H1 (cell line): ENCODE results near the gene CASKIN2. TPM values are rescaled to one million over a fixed set of nuclear protein-coding genes. Genes with fewer than 3 reads are reported as not detected.

Source experiments
- CTCF ChIA-PET: fragments of 300-600 bp; sonication (Branson Sonifier 250); formaldehyde crosslinking; loops from one replicate; lab custom pipeline; 2021; ENCODE audit not compliant: partially characterized antibody; lab: Charles Lee
- POLR2A ChIA-PET: fragments of 300-600 bp; sonication (Branson Sonifier 250); formaldehyde crosslinking; loops from one replicate; lab custom pipeline; 2021; ENCODE audit warnings: inconsistent platforms; ENCODE audit not compliant: partially characterized antibody; lab: Charles Lee
- DNase-seq, 2 experiments: peaks; one replicate each; pipeline versions ENCODE4 v3.0.0 to v3.0.0-alpha.2; 2010 to 2022; ENCODE audit warnings: low spot score in 2 of 2, low read depth in 1 of 2, mixed read lengths in 1 of 2
- FAIRE-seq: peaks from 2 replicates; lab custom pipeline; 2011; peaks lifted over from hg19 to GRCh38; lab: Jason Lieb, UNC
- H2AFZ ChIP-seq: 2 replicates; pipeline ENCODE4 v1.8.1; 2012; ENCODE audit warnings: low read length, inconsistent platforms
- H2AK5ac ChIP-seq: 2 replicates; pipeline ENCODE4 v1.6.1; 2013; ENCODE audit warnings: low read depth, low read length
- H2BK120ac ChIP-seq: replicated peaks from 2 replicates; pipeline ENCODE3; 2013; ENCODE audit warnings: low read depth, low read length, inconsistent platforms
- H2BK12ac ChIP-seq: 2 replicates; pipeline ENCODE4 v1.6.1; 2013; ENCODE audit warnings: low read depth, low read length
- H2BK15ac ChIP-seq: 2 replicates; pipeline ENCODE4 v1.6.1; 2013; ENCODE audit warnings: low read length
- H2BK20ac ChIP-seq: 2 replicates; pipeline ENCODE4 v1.6.1; 2013; ENCODE audit warnings: low read length
- H2BK5ac ChIP-seq: 2 replicates; pipeline ENCODE4 v1.6.1; 2013; ENCODE audit warnings: low read depth, low read length
- H3K14ac ChIP-seq: 2 replicates; pipeline ENCODE4 v1.6.1; 2013; ENCODE audit warnings: inconsistent platforms; ENCODE audit not compliant: insufficient read length
- H3K18ac ChIP-seq: 2 replicates; pipeline ENCODE4 v1.6.1; 2013; ENCODE audit warnings: low read length; ENCODE audit errors: extremely low read depth
- H3K23ac ChIP-seq: 2 replicates; pipeline ENCODE4 v1.6.1; 2013; ENCODE audit warnings: inconsistent platforms; ENCODE audit not compliant: insufficient read length
- H3K23me2 ChIP-seq: 2 replicates; pipeline ENCODE4 v1.6.1; 2013; ENCODE audit warnings: low read depth, low read length
- H3K27ac ChIP-seq: 2 replicates; pipeline ENCODE4 v1.6.1; 2011; ENCODE audit warnings: low read depth, low read length, inconsistent platforms
- H3K27me3 ChIP-seq, 4 experiments: replicated peaks in 1 of 4; 1 replicate in 1 of 4; 2 replicates in 3 of 4; pipeline versions ENCODE4 v1.6.1 to v1.8.1; 2011 to 2013; ENCODE audit warnings: low read length in 3 of 4, mild to moderate bottlenecking in 3 of 4, inconsistent platforms in 2 of 4, mixed read lengths in 2 of 4, moderate library complexity in 1 of 4; ENCODE audit not compliant: control insufficient read depth in 3 of 4, insufficient read depth in 3 of 4; ENCODE audit errors: extremely low read depth in 1 of 4
- H3K36me3 ChIP-seq, 4 experiments: 2 replicates each; pipeline versions ENCODE4 v1.6.1 to v1.8.1; 2011 to 2013; ENCODE audit warnings: mild to moderate bottlenecking in 4 of 4, low read length in 3 of 4, moderate library complexity in 2 of 4, control low read depth in 1 of 4, inconsistent platforms in 1 of 4; ENCODE audit not compliant: insufficient read depth in 4 of 4, control insufficient read depth in 2 of 4
- H3K4ac ChIP-seq: replicated peaks from 2 replicates; pipeline ENCODE3; 2013; ENCODE audit warnings: low read length, low read depth, mixed read lengths, inconsistent platforms; ENCODE audit not compliant: insufficient read length
- H3K4me1 ChIP-seq, 4 experiments: replicated peaks in 1 of 4; 1 replicate in 1 of 4; 2 replicates in 3 of 4; pipeline versions ENCODE4 v1.6.1 to v1.8.1; 2011 to 2013; ENCODE audit warnings: low read length in 3 of 4, inconsistent platforms in 2 of 4, mixed read lengths in 1 of 4; ENCODE audit not compliant: insufficient read depth in 4 of 4, control insufficient read depth in 3 of 4
- H3K4me2 ChIP-seq, 2 experiments: 2 replicates each; pipeline versions ENCODE4 v1.6.1 to v1.8.1; 2011 to 2013; ENCODE audit warnings: low read depth in 2 of 2, low read length in 2 of 2, control low read depth in 1 of 2, inconsistent platforms in 1 of 2, mild to moderate bottlenecking in 1 of 2; ENCODE audit not compliant: insufficient read depth in 1 of 2
- H3K4me3 ChIP-seq, 4 experiments: fragments of 200-600, 300-600 bp in 1 of 4; sonication (generic), shearing (Covaris generic), sonication (Bioruptor Twin) in 1 of 4; 2 replicates each; pipeline versions ENCODE4 v1.5.1 to v1.8.1; 2011 to 2016; ENCODE audit warnings: low read length in 4 of 4, low read depth in 3 of 4, control low read depth in 2 of 4, inconsistent platforms in 2 of 4, mild to moderate bottlenecking in 2 of 4, mixed read lengths in 1 of 4, moderate library complexity in 1 of 4; ENCODE audit not compliant: insufficient read depth in 2 of 4; ENCODE audit errors: extremely low read depth in 1 of 4
- H3K56ac ChIP-seq: replicated peaks from 2 replicates; pipeline ENCODE3; 2013; ENCODE audit warnings: low read depth, mild to moderate bottlenecking, mixed read lengths, low read length, inconsistent platforms; ENCODE audit not compliant: insufficient read length
- H3K79me1 ChIP-seq: 2 replicates; pipeline ENCODE4 v1.6.1; 2013; ENCODE audit warnings: low read depth, low read length, control low read depth
- H3K79me2 ChIP-seq, 2 experiments: 2 replicates each; pipeline versions ENCODE4 v1.6.1 to v1.8.1; 2012 to 2013; ENCODE audit warnings: low read length in 2 of 2, mild to moderate bottlenecking in 2 of 2, inconsistent platforms in 1 of 2; ENCODE audit not compliant: insufficient read depth in 2 of 2, control insufficient read depth in 1 of 2
- H3K9ac ChIP-seq, 4 experiments: replicated peaks in 1 of 4; 1 replicate in 1 of 4; 2 replicates in 3 of 4; pipeline versions ENCODE4 v1.6.1 to v1.8.1; 2011 to 2013; ENCODE audit warnings: low read depth in 3 of 4, low read length in 3 of 4, control low read depth in 2 of 4, mild to moderate bottlenecking in 2 of 4, moderate library complexity in 2 of 4, inconsistent platforms in 1 of 4; ENCODE audit errors: extremely low read depth in 1 of 4
- H3K9me3 ChIP-seq, 2 experiments: 2 replicates each; pipeline versions ENCODE4 v1.6.1 to v1.8.1; 2012 to 2013; ENCODE audit warnings: mild to moderate bottlenecking in 2 of 2, moderate library complexity in 2 of 2, control low read depth in 1 of 2, inconsistent platforms in 1 of 2, low read depth in 1 of 2, low read length in 1 of 2, mixed read lengths in 1 of 2; ENCODE audit not compliant: insufficient read depth in 2 of 2
- H4K20me1 ChIP-seq, 2 experiments: replicated peaks in 1 of 2; 2 replicates each; pipeline versions ENCODE3 to v1.8.1; 2011 to 2013; ENCODE audit warnings: inconsistent platforms in 2 of 2, low read length in 2 of 2, mild to moderate bottlenecking in 1 of 2; ENCODE audit not compliant: insufficient read depth in 2 of 2, control insufficient read depth in 1 of 2
- H4K5ac ChIP-seq: 2 replicates; pipeline ENCODE4 v1.6.1; 2013; ENCODE audit warnings: low read length, low read depth, mixed read lengths, inconsistent platforms; ENCODE audit not compliant: insufficient read length
- H4K8ac ChIP-seq: 2 replicates; pipeline ENCODE4 v1.8.0; 2013; ENCODE audit warnings: mild to moderate bottlenecking, moderate library complexity, low read length, inconsistent platforms; ENCODE audit not compliant: insufficient read depth; ENCODE audit errors: extremely low read depth
- H4K91ac ChIP-seq: replicated peaks from 2 replicates; pipeline ENCODE3; 2013; ENCODE audit warnings: low read length, mixed read lengths, inconsistent platforms; ENCODE audit not compliant: insufficient read length
- RFX5 ChIP-seq: IDR thresholded peaks from 2 replicates; pipeline ENCODE4 v1.6.1; 2011; ENCODE audit warnings: low read depth, low read length, improper control_type of control experiment, borderline replicate concordance
- RNF2 ChIP-seq: fragments of 200-900, 300-1000 bp; sonication (generic); IDR thresholded peaks from 2 replicates; pipeline ENCODE4 v1.7.1; 2016; ENCODE audit warnings: borderline replicate concordance, low read depth, mild to moderate bottlenecking, antibody characterized with exemption, low read length; ENCODE audit not compliant: poor library complexity, severe bottlenecking; ENCODE audit errors: missing control alignments
- SAP30 ChIP-seq: fragments of 300-600 bp; sonication (generic); IDR thresholded peaks from 2 replicates; pipeline ENCODE4 v1.7.1; 2012; ENCODE audit warnings: low read length, moderate library complexity, mild to moderate bottlenecking, inconsistent platforms; ENCODE audit not compliant: insufficient read depth, insufficient replicate concordance
- SIN3A ChIP-seq, 2 experiments: IDR thresholded peaks in 1 of 2; conservative IDR thresholded peaks in 1 of 2; 2 replicates each; pipeline ENCODE4 v1.6.1; 2011 to 2012; ENCODE audit warnings: low read length in 2 of 2, improper control_type of control experiment in 1 of 2, low read depth in 1 of 2, mild to moderate bottlenecking in 1 of 2
- WGBS, 2 experiments: shearing (Covaris generic) in 1 of 2; methylation state at CpG; one replicate each; pipeline versions ENCODE4 v1.1.6 to v1.1.7; 2013 to 2015; ENCODE audit warnings: low lambda C conversion rate in 2 of 2, mixed read lengths in 2 of 2, inconsistent platforms in 1 of 2, low coverage in 1 of 2, missing lambda C conversion rate in 1 of 2; ENCODE audit not compliant: insufficient replicate concordance in 2 of 2, insufficient coverage in 1 of 2, insufficient read length in 1 of 2; ENCODE audit errors: extremely low coverage in 1 of 2, missing lambda C conversion rate in 1 of 2; 5-methylcytosine and 5-hydroxymethylcytosine counted together
- polyA plus RNA-seq, 7 experiments: library from polyadenylated mRNA; depleted of rRNA in 3 of 7; stranded (reverse) in 5 of 7; unstranded in 2 of 7; fragments of >200 nt in 5 of 7; fragments of 200-250 nt in 2 of 7; gene quantifications; 1 replicate in 5 of 7; 2 replicates in 1 of 7; 4 replicates in 1 of 7; pipeline versions ENCODE4 v1.2.1 to v1.2.3, GENCODE V29; 2011 to 2013; ENCODE audit warnings: missing spikeins in 2 of 7, mixed read lengths in 2 of 7
- total RNA-seq: library from RNA; stranded (reverse); fragmentation: NEBNext Ultra II Directional; extraction: Animal tissue kit (Norgen Biotek cat#: 25700); gene quantifications from 2 replicates; pipeline ENCODE4 v1.2.1, GENCODE V29; 2021

Gene CASKIN2
- total and polyA plus RNA-seq, 2 of the 8 experiments (the other 6 are each of a cell fraction or from before 2014, with no cell fraction given), result 6.7 to 32.3 TPM

- Histone ChIP-seq H3K27me3 (no peaks in the 10 kb centered on the region), H3K23ac (no peak overlapping the region), H2BK5ac (peak overlapping the region; percentile 52; the same call in 1 of the 2 replicates), H3K56ac (peak overlapping the region; percentile 42), H2BK15ac (0 out of 2 replicates have a peak overlapping the region, but pooled peaks have one; percentile 46), H2BK12ac (peak overlapping the region; percentile 68; the same call in 1 of the 2 replicates), H4K8ac (peak overlapping the region; percentile 22; the same call in 1 of the 2 replicates), H3K79me1 (peaks cover 3% of the 10 kb centered on the region), H3K4me3 (peak overlapping the region; percentile 72 to 92 (median 82)), H4K5ac (no peak overlapping the region), H2BK20ac (no peak overlapping the region), H4K91ac (no peak overlapping the region), H3K23me2 (peaks cover 18% of the 10 kb centered on the region), H2AK5ac (no peak overlapping the region), H3K27ac (peak overlapping the region; percentile 59; the same call in 1 of the 2 replicates), H4K20me1 (peaks cover 2 to 36% of the 10 kb centered on the region in 2 experiments), H3K18ac (no peak overlapping the region), H3K9me3 (no peaks in the 10 kb centered on the region), H3K36me3 (peaks cover 0 to 7% (median 1%) of the 10 kb centered on the region in 4 experiments; a peak in 3 of 8 replicates), H3K4ac (no peak overlapping the region), H3K4me1 (peaks cover 0 to 14% (median 8%) of the 10 kb centered on the region in 4 experiments; a peak in 6 of 7 replicates), H2AFZ (no peak overlapping the region), H3K9ac (peak overlapping the region in 3 of 4 experiments; percentile 45 to 77 (median 67); a peak in 6 of 7 replicates), H3K4me2 (peak overlapping the region; percentile 86 to 95), H3K14ac (no peak overlapping the region), H2BK120ac (no peak overlapping the region), H3K79me2 (peaks cover 0 to 16% of the 10 kb centered on the region in 2 experiments; a peak in 1 of 4 replicates)
- no peak for FAIRE-seq
- DNase-seq, result no peak
- POLR2A ChIA-PET, result interaction anchor here (0.8 to 4.5 kb wide), 5 partner anchors 10 to 29 kb away, joined by 3 to 35 read pairs (median 3); no protein-coding TSS in a partner anchor
- TF ChIP-seq SIN3A (conservative IDR thresholded peaks at IDR 0.05 in 1 of 2, IDR thresholded peaks at IDR 0.05 in 1 of 2; ENCODE audit: low read depth in 1 of 2, low read length in 2 of 2) (no peak; a peak in 1 of 4 replicates), RNF2 (no peak), RFX5 (0 out of 2 replicates have a peak, but pooled peaks have one; percentile 22), SAP30 (peak; percentile 50)
- 28% methylated on average over 15 of the region's 15 CpGs; no CpG with 5 or more reads in 1 of the 2 experiments for WGBS, 2 experiments
- CTCF ChIA-PET, result interaction anchor here (0.6 to 3.9 kb wide), 6 partner anchors 10 to 391 kb away, joined by 3 to 31 read pairs (median 4); no protein-coding TSS in a partner anchor
Measured at GRCh38 chr17:75514299-75514918, 928 bp downstream of the CASKIN2 start.
